Thyroid gland (tissue), 4 donors: ENCODE data around the gene PTPN14. TPM values are rescaled to one million over a fixed set of nuclear protein-coding genes. Genes with fewer than 3 reads are reported as not detected.

Experiments
- DNase-seq, 2 donors: peaks; one replicate each; pipeline ENCODE4 v3.0.0-alpha.2; 2019
- H3K27ac ChIP-seq, 3 donors: fragments of 200-600 bp; sonication (generic); 1 replicate in 2 of 3; 2 replicates in 1 of 3; pipeline ENCODE4 v1.5.1; 2016 to 2019; ENCODE audit warnings: mild to moderate bottlenecking in 1 of 3, moderate library complexity in 1 of 3
- H3K27me3 ChIP-seq: fragments of 200-600 bp; sonication (generic); one replicate; pipeline ENCODE4 v1.5.1; 2019
- H3K36me3 ChIP-seq, 2 donors: fragments of 200-600 bp; sonication (generic); one replicate each; pipeline ENCODE4 v1.5.1; 2016 to 2019
- H3K4me1 ChIP-seq, 2 donors: fragments of 200-600 bp; sonication (generic); one replicate each; pipeline ENCODE4 v1.5.1; 2017 to 2019
- H3K4me3 ChIP-seq, 3 donors: fragments of 200-600 bp; sonication (generic); replicated peaks in 1 of 3; 1 replicate in 2 of 3; 2 replicates in 1 of 3; pipeline ENCODE4 v1.5.1; 2016; ENCODE audit warnings: mild to moderate bottlenecking in 1 of 3
- H3K9me3 ChIP-seq: fragments of 200-600 bp; sonication (generic); one replicate; pipeline ENCODE4 v1.5.1; 2017
- CTCF ChIP-seq, 6 experiments: fragments of 200-600 bp in 3 of 6; fragments of 450-650 bp in 3 of 6; sonication (generic) in 3 of 6; IDR thresholded peaks; one replicate each; pipeline ENCODE4 v1.5.1; 2016 to 2019; ENCODE audit warnings: antibody characterized with exemption in 6 of 6, mild to moderate bottlenecking in 2 of 6, inconsistent platforms in 1 of 6, moderate library complexity in 1 of 6
- POLR2A ChIP-seq, 2 donors: fragments of 450-650 bp; IDR thresholded peaks; one replicate each; pipeline ENCODE4 v1.6.1; 2017; ENCODE audit warnings: antibody characterized with exemption in 2 of 2, mild to moderate bottlenecking in 2 of 2, moderate library complexity in 1 of 2
- WGBS, 2 donors: methylation state at CpG; one replicate each; pipeline ENCODE4 v1.1.5; 2017; 5-methylcytosine and 5-hydroxymethylcytosine counted together
- intact Hi-C: fragments of 100-400 bp; cut with DNase I; formaldehyde crosslinking; loops from one replicate; pipeline ENCODE4 v1.15.1; 2023
- total RNA-seq, 4 donors: library from RNA; depleted of rRNA; stranded (reverse); fragments of >200 nt; gene quantifications; one replicate each; pipeline ENCODE4 v1.2.3, GENCODE V29; 2016

PTPN14 gene
- total RNA-seq, 4 donors from 2014 or later, result 28.1 to 33.4 (median 31.8) TPM

DNA sequence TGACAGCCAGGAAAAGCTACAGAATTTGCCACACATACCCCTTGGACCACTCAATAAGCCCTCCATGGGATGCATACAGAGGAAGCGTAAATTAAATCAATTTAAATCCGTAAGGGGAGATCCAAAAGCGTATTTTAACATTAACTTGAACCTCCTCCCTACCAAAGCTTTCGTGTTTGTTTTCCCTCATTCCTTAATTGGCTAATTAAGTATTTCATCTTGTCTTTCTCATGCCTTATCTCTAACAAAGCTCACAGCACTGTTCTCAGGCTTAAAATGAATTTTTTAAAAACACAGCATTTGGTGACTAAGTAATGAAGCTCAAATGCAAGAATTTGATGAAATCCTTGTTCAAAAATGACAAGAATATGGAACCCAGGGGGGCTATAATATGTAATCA is 3.1 kb downstream of the PTPN14 start:
- no peak for DNase-seq
- Histone ChIP-seq H3K27me3 (no peaks in the 10 kb centered on the region), H3K36me3 (no peaks in the 10 kb centered on the region), H3K4me3 (no peak overlapping the region), H3K4me1 (peaks cover 28 to 31% of the 10 kb centered on the region in 2 donors), H3K27ac (peak overlapping the region in 1 of 3 donors; percentile 25), H3K9me3 (no peaks in the 10 kb centered on the region)
- 95 to 96% methylated on average over 4 of the region's 4 CpGs for WGBS, 2 donors
- intact Hi-C loops, result loop anchor here (10.0 kb wide), 1 partner anchor 83 kb away; no protein-coding TSS in a partner anchor
- TF ChIP-seq POLR2A (IDR thresholded peaks at IDR 0.05) (no peak), CTCF (IDR thresholded peaks at IDR 0.05) (no peak)

DNA sequence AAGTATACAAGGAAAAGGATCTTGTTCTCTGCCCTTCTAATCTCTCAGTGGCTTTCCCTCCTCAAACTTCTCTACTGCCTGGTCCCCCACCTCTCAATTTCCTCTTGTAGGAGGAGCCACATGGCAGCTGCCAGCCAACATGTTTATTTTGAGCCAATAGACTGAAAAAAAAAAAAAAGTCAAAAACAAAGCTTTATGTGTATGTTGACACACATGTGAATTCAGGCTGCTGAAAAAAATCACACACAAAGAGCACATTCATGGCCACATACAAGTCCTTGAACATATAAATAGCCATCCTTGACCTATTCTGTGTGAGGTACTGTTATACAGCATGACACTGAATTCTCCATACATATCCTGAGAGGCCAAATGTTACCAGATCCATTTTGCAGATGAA is 3.7 kb downstream of the PTPN14 start:
- Histone ChIP-seq H3K27ac (no peak overlapping the region), H3K4me3 (no peak overlapping the region), H3K27me3 (no peaks in the 10 kb centered on the region), H3K9me3 (no peaks in the 10 kb centered on the region), H3K4me1 (peaks cover 23 to 29% of the 10 kb centered on the region in 2 donors), H3K36me3 (no peaks in the 10 kb centered on the region)
- no peak for DNase-seq
- TF ChIP-seq POLR2A (IDR thresholded peaks at IDR 0.05) (no peak), CTCF (IDR thresholded peaks at IDR 0.05) (no peak)
- intact Hi-C loops, result loop anchor here (10.0 kb wide), 1 partner anchor 83 kb away; no protein-coding TSS in a partner anchor

GRCh38 chr1:214546886-214547641 is 4.3 kb downstream of the PTPN14 start:
- no peak for TF ChIP-seq CTCF (IDR thresholded peaks at IDR 0.05)
- TF ChIP-seq POLR2A (IDR thresholded peaks at IDR 0.05), result no peak
- 78 to 87% methylated on average over 6 of the region's 6 CpGs for WGBS, 2 donors
- Histone ChIP-seq H3K27me3 (no peaks in the 10 kb centered on the region), H3K36me3 (no peaks in the 10 kb centered on the region), H3K4me1 (peaks cover 20 to 27% of the 10 kb centered on the region in 2 donors), H3K27ac (no peak overlapping the region), H3K4me3 (no peak overlapping the region), H3K9me3 (no peaks in the 10 kb centered on the region)
- no peak for DNase-seq
- intact Hi-C loops, result loop anchor here (10.0 kb wide), 1 partner anchor 82 kb away; no protein-coding TSS in a partner anchor

GRCh38 chr1:214546084-214546483 is 5.3 kb downstream of the PTPN14 start:
- TF ChIP-seq CTCF (IDR thresholded peaks at IDR 0.05) (no peak), POLR2A (IDR thresholded peaks at IDR 0.05) (no peak)
- intact Hi-C loops, result loop anchor here (10.0 kb wide), 1 partner anchor 81 kb away; no protein-coding TSS in a partner anchor
- Histone ChIP-seq H3K27ac (no peak overlapping the region), H3K27me3 (no peaks in the 10 kb centered on the region), H3K36me3 (no peaks in the 10 kb centered on the region), H3K9me3 (no peaks in the 10 kb centered on the region), H3K4me3 (no peak overlapping the region), H3K4me1 (peaks cover 20 to 27% of the 10 kb centered on the region in 2 donors)
- WGBS, 2 donors, result 75 to 84% methylated on average over 4 of the region's 4 CpGs
- DNase-seq, result no peak

- DNase-seq, result no peak
- H3K9me3 ChIP-seq, result no peaks in the 10 kb centered on the region
- H3K4me1 ChIP-seq, result peaks cover 19 to 24% of the 10 kb centered on the region in 2 donors
- intact Hi-C loops, result loop anchor here (10.0 kb wide), 1 partner anchor 80 kb away; no protein-coding TSS in a partner anchor
- no peaks in the 10 kb centered on the region for H3K27me3 ChIP-seq
- 75 to 79% methylated on average over 2 of the region's 2 CpGs for WGBS, 2 donors
- H3K36me3 ChIP-seq, result no peaks in the 10 kb centered on the region
- no peak for TF ChIP-seq POLR2A (IDR thresholded peaks at IDR 0.05)
- TF ChIP-seq CTCF (IDR thresholded peaks at IDR 0.05), result no peak
- H3K4me3 ChIP-seq, result no peak overlapping the region
- no peak overlapping the region for H3K27ac ChIP-seq
Observed at GRCh38 chr1:214545293-214545692, 6.1 kb downstream of the PTPN14 start.
